CD4-positive, alpha-beta T cell (primary cell): ENCODE results near the gene RSF1. TPM values are rescaled to one million over a fixed set of nuclear protein-coding genes. Genes with fewer than 3 reads are reported as not detected.
A peak's percentile ranks its signal among the peaks of the same experiment; 100 is the strongest.

Experiments
- ATAC-seq: fragments of 200-7000 bp; cut with Tn5 transposase; one replicate; pipeline ENCODE4 v1.10.0; 2022; ENCODE audit warnings: mild to moderate bottlenecking; ENCODE audit not compliant: poor library complexity
- CTCF ChIA-PET: fragments of 350-600 bp; sonication (Branson Sonifier 250); formaldehyde crosslinking; loops from one replicate; lab custom pipeline; 2021; ENCODE audit warnings: antibody characterized with exemption, inconsistent platforms; lab: Charles Lee
- POLR2A ChIA-PET: fragments of 350-600 bp; sonication (Branson Sonifier 250); formaldehyde crosslinking; loops from one replicate; lab custom pipeline; 2021; ENCODE audit warnings: antibody characterized with exemption, inconsistent platforms; lab: Charles Lee
- DNase-seq, 14 experiments: peaks; one replicate each; pipeline ENCODE4 v3.0.0-alpha.2; 2013 to 2020; ENCODE audit warnings: mixed read lengths in 2 of 14
- H3K27ac ChIP-seq, 2 donors: one replicate each; pipeline versions ENCODE4 v1.5.1 to v1.7.0; 2013; ENCODE audit warnings: low read length in 2 of 2, low read depth in 1 of 2, mild to moderate bottlenecking in 1 of 2
- H3K27me3 ChIP-seq, 2 experiments: 1 replicate in 1 of 2; 2 replicates in 1 of 2; pipeline versions ENCODE4 v1.6.1 to v1.7.0; 2013; ENCODE audit warnings: low read length in 2 of 2, control low read depth in 1 of 2, mild to moderate bottlenecking in 1 of 2, moderate library complexity in 1 of 2; ENCODE audit not compliant: insufficient read depth in 2 of 2, control insufficient read depth in 1 of 2
- H3K36me3 ChIP-seq: one replicate; pipeline ENCODE4 v1.6.1; 2013; ENCODE audit warnings: low read length, control low read depth; ENCODE audit not compliant: insufficient read depth
- H3K4me1 ChIP-seq: one replicate; pipeline ENCODE4 v1.6.1; 2013; ENCODE audit warnings: low read length, control low read depth; ENCODE audit not compliant: insufficient read depth
- H3K4me3 ChIP-seq: one replicate; pipeline ENCODE4 v1.5.1; 2013; ENCODE audit warnings: mild to moderate bottlenecking, low read length, moderate library complexity
- H3K9me3 ChIP-seq, 2 experiments: 1 replicate in 1 of 2; 2 replicates in 1 of 2; pipeline versions ENCODE4 v1.6.1 to v1.7.0; 2013; ENCODE audit warnings: low read length in 2 of 2, mild to moderate bottlenecking in 2 of 2, control low read depth in 1 of 2, moderate library complexity in 1 of 2; ENCODE audit not compliant: control insufficient read depth in 1 of 2, insufficient read depth in 1 of 2
- H3K27ac Mint-ChIP-seq: one replicate; pipeline ENCODE4 v1.8.0; 2020; ENCODE audit warnings: mixed read lengths
- H3K27me3 Mint-ChIP-seq: one replicate; pipeline ENCODE4 v1.8.0; 2021; ENCODE audit warnings: mixed read lengths
- H3K36me3 Mint-ChIP-seq: one replicate; pipeline ENCODE4 v1.8.0; 2021; ENCODE audit warnings: low read depth, mixed read lengths
- H3K4me1 Mint-ChIP-seq: one replicate; pipeline ENCODE4 v1.8.0; 2021; ENCODE audit warnings: low read depth, mixed read lengths
- H3K4me3 Mint-ChIP-seq: one replicate; pipeline ENCODE4 v1.8.0; 2020; ENCODE audit warnings: mild to moderate bottlenecking, mixed read lengths
- H3K9me3 Mint-ChIP-seq: one replicate; pipeline ENCODE4 v1.8.0; 2020; ENCODE audit warnings: mixed read lengths
- CTCF ChIP-seq: fragments of 200-600 bp; IDR thresholded peaks from one replicate; pipeline ENCODE4 v1.8.0; 2022; ENCODE audit warnings: antibody characterized with exemption, mild to moderate bottlenecking
- intact Hi-C, 2 experiments: fragments of 100-400 bp; cut with DNase I in 1 of 2; cut with micrococcal nuclease in 1 of 2; formaldehyde crosslinking; loops; one replicate each; pipeline versions ENCODE4 v1.15.1 to v1.9.0; 2023 to 2025; cut with DNase I, micrococcal nuclease
- total RNA-seq, 174 experiments: library from RNA in 2 of 174; stranded (reverse) in 2 of 174; gene quantifications; one replicate each; pipeline ENCODE4 v1.2.3 and lab custom pipeline; 2021 to 2026

RSF1 gene
- total RNA-seq, 2 experiments from 2014 or later = 87.7 to 91.9 TPM

- Mint-ChIP-seq H3K27me3 (no peaks in the 10 kb centered on the region), H3K4me1 (peaks cover 85% of the 10 kb centered on the region), H3K4me3 (no peak overlapping the region), H3K9me3 (peaks cover 2% of the 10 kb centered on the region), H3K27ac (no peak overlapping the region), H3K36me3 (peaks cover 70% of the 10 kb centered on the region)
- intact Hi-C loops = no loop called here
- Histone ChIP-seq H3K4me3 (no peak overlapping the region), H3K9me3 (peaks cover 0 to 12% of the 10 kb centered on the region in 2 experiments), H3K36me3 (peaks cover 12% of the 10 kb centered on the region), H3K4me1 (peaks cover 20% of the 10 kb centered on the region), H3K27ac (no peak overlapping the region), H3K27me3 (no peaks in the 10 kb centered on the region)
- ChIA-PET POLR2A (no interaction called here), CTCF (no interaction called here)
- DNase-seq (no peak), ATAC-seq (no peak)
- no peak for TF ChIP-seq CTCF
Measured at GRCh38 chr11:77791301-77791700, 29.2 kb downstream of the RSF1 start.

- intact Hi-C loops = no loop called here
- no peaks in the 10 kb centered on the region for H3K27me3 ChIP-seq
- no peak overlapping the region for H3K27ac ChIP-seq
- POLR2A ChIA-PET = no interaction called here
- CTCF ChIA-PET = no interaction called here
- Mint-ChIP-seq H3K9me3 (peaks cover 2% of the 10 kb centered on the region), H3K36me3 (peaks cover 60% of the 10 kb centered on the region), H3K27me3 (no peaks in the 10 kb centered on the region), H3K4me1 (peaks cover 77% of the 10 kb centered on the region), H3K27ac (peak overlapping the region; percentile 24), H3K4me3 (no peak overlapping the region)
- peaks cover 0 to 12% of the 10 kb centered on the region in 2 experiments for H3K9me3 ChIP-seq
- peaks cover 20% of the 10 kb centered on the region for H3K4me1 ChIP-seq
- ATAC-seq = no peak
- TF ChIP-seq CTCF = no peak
- H3K4me3 ChIP-seq = no peak overlapping the region
- DNase-seq = no peak
- peaks cover 12% of the 10 kb centered on the region for H3K36me3 ChIP-seq
Measured at GRCh38 chr11:77789731-77790476, 30.6 kb downstream of the RSF1 start.

- TF ChIP-seq CTCF = no peak
- intact Hi-C loops = no loop called here
- CTCF ChIA-PET = no interaction called here
Measured at GRCh38 chr11:77789061-77789730, 31.3 kb downstream of the RSF1 start.

More at GRCh38 chr11:77789061-77789730, 31.3 kb downstream of the RSF1 start:
- Histone ChIP-seq H3K4me1 (peaks cover 20% of the 10 kb centered on the region), H3K4me3 (no peak overlapping the region), H3K27ac (no peak overlapping the region), H3K36me3 (peaks cover 12% of the 10 kb centered on the region), H3K27me3 (no peaks in the 10 kb centered on the region), H3K9me3 (peaks cover 0 to 12% of the 10 kb centered on the region in 2 experiments)
- H3K27ac Mint-ChIP-seq = peak overlapping the region; percentile 39
- peaks cover 2% of the 10 kb centered on the region for H3K9me3 Mint-ChIP-seq
- H3K4me3 Mint-ChIP-seq = no peak overlapping the region
- no peak for DNase-seq
- ATAC-seq = no peak
- POLR2A ChIA-PET = no interaction called here
- no peaks in the 10 kb centered on the region for H3K27me3 Mint-ChIP-seq
- H3K4me1 Mint-ChIP-seq = peaks cover 77% of the 10 kb centered on the region
- peaks cover 55% of the 10 kb centered on the region for H3K36me3 Mint-ChIP-seq
